H1 (cell line): ENCODE measurements around the gene ANKS1A. TPM values are rescaled to one million over a fixed set of nuclear protein-coding genes. Genes with fewer than 3 reads are reported as not detected.

Experiments
- CTCF ChIA-PET: fragments of 300-600 bp; sonication (Branson Sonifier 250); formaldehyde crosslinking; loops from one replicate; lab custom pipeline; 2021; ENCODE audit not compliant: partially characterized antibody; lab: Charles Lee
- POLR2A ChIA-PET: fragments of 300-600 bp; sonication (Branson Sonifier 250); formaldehyde crosslinking; loops from one replicate; lab custom pipeline; 2021; ENCODE audit warnings: inconsistent platforms; ENCODE audit not compliant: partially characterized antibody; lab: Charles Lee
- DNase-seq, 2 experiments: peaks; one replicate each; pipeline versions ENCODE4 v3.0.0 to v3.0.0-alpha.2; 2010 to 2022; ENCODE audit warnings: low spot score in 2 of 2, low read depth in 1 of 2, mixed read lengths in 1 of 2
- FAIRE-seq: peaks from 2 replicates; lab custom pipeline; 2011; peaks lifted over from hg19 to GRCh38; lab: Jason Lieb, UNC
- H2AFZ ChIP-seq: 2 replicates; pipeline ENCODE4 v1.8.1; 2012; ENCODE audit warnings: low read length, inconsistent platforms
- H2AK5ac ChIP-seq: 2 replicates; pipeline ENCODE4 v1.6.1; 2013; ENCODE audit warnings: low read depth, low read length
- H2BK120ac ChIP-seq: replicated peaks from 2 replicates; pipeline ENCODE3; 2013; ENCODE audit warnings: low read depth, low read length, inconsistent platforms
- H2BK12ac ChIP-seq: 2 replicates; pipeline ENCODE4 v1.6.1; 2013; ENCODE audit warnings: low read depth, low read length
- H2BK15ac ChIP-seq: 2 replicates; pipeline ENCODE4 v1.6.1; 2013; ENCODE audit warnings: low read length
- H2BK20ac ChIP-seq: 2 replicates; pipeline ENCODE4 v1.6.1; 2013; ENCODE audit warnings: low read length
- H2BK5ac ChIP-seq: 2 replicates; pipeline ENCODE4 v1.6.1; 2013; ENCODE audit warnings: low read depth, low read length
- H3K14ac ChIP-seq: 2 replicates; pipeline ENCODE4 v1.6.1; 2013; ENCODE audit warnings: inconsistent platforms; ENCODE audit not compliant: insufficient read length
- H3K18ac ChIP-seq: 2 replicates; pipeline ENCODE4 v1.6.1; 2013; ENCODE audit warnings: low read length; ENCODE audit errors: extremely low read depth
- H3K23ac ChIP-seq: 2 replicates; pipeline ENCODE4 v1.6.1; 2013; ENCODE audit warnings: inconsistent platforms; ENCODE audit not compliant: insufficient read length
- H3K23me2 ChIP-seq: 2 replicates; pipeline ENCODE4 v1.6.1; 2013; ENCODE audit warnings: low read depth, low read length
- H3K27ac ChIP-seq: 2 replicates; pipeline ENCODE4 v1.6.1; 2011; ENCODE audit warnings: low read depth, low read length, inconsistent platforms
- H3K27me3 ChIP-seq, 4 experiments: replicated peaks in 1 of 4; 1 replicate in 1 of 4; 2 replicates in 3 of 4; pipeline versions ENCODE4 v1.6.1 to v1.8.1; 2011 to 2013; ENCODE audit warnings: low read length in 3 of 4, mild to moderate bottlenecking in 3 of 4, inconsistent platforms in 2 of 4, mixed read lengths in 2 of 4, moderate library complexity in 1 of 4; ENCODE audit not compliant: control insufficient read depth in 3 of 4, insufficient read depth in 3 of 4; ENCODE audit errors: extremely low read depth in 1 of 4
- H3K36me3 ChIP-seq, 4 experiments: 2 replicates each; pipeline versions ENCODE4 v1.6.1 to v1.8.1; 2011 to 2013; ENCODE audit warnings: mild to moderate bottlenecking in 4 of 4, low read length in 3 of 4, moderate library complexity in 2 of 4, control low read depth in 1 of 4, inconsistent platforms in 1 of 4; ENCODE audit not compliant: insufficient read depth in 4 of 4, control insufficient read depth in 2 of 4
- H3K4ac ChIP-seq: replicated peaks from 2 replicates; pipeline ENCODE3; 2013; ENCODE audit warnings: low read length, low read depth, mixed read lengths, inconsistent platforms; ENCODE audit not compliant: insufficient read length
- H3K4me1 ChIP-seq, 4 experiments: replicated peaks in 1 of 4; 1 replicate in 1 of 4; 2 replicates in 3 of 4; pipeline versions ENCODE4 v1.6.1 to v1.8.1; 2011 to 2013; ENCODE audit warnings: low read length in 3 of 4, inconsistent platforms in 2 of 4, mixed read lengths in 1 of 4; ENCODE audit not compliant: insufficient read depth in 4 of 4, control insufficient read depth in 3 of 4
- H3K4me2 ChIP-seq, 2 experiments: 2 replicates each; pipeline versions ENCODE4 v1.6.1 to v1.8.1; 2011 to 2013; ENCODE audit warnings: low read depth in 2 of 2, low read length in 2 of 2, control low read depth in 1 of 2, inconsistent platforms in 1 of 2, mild to moderate bottlenecking in 1 of 2; ENCODE audit not compliant: insufficient read depth in 1 of 2
- H3K4me3 ChIP-seq, 4 experiments: fragments of 200-600, 300-600 bp in 1 of 4; sonication (generic), shearing (Covaris generic), sonication (Bioruptor Twin) in 1 of 4; 2 replicates each; pipeline versions ENCODE4 v1.5.1 to v1.8.1; 2011 to 2016; ENCODE audit warnings: low read length in 4 of 4, low read depth in 3 of 4, control low read depth in 2 of 4, inconsistent platforms in 2 of 4, mild to moderate bottlenecking in 2 of 4, mixed read lengths in 1 of 4, moderate library complexity in 1 of 4; ENCODE audit not compliant: insufficient read depth in 2 of 4; ENCODE audit errors: extremely low read depth in 1 of 4
- H3K56ac ChIP-seq: replicated peaks from 2 replicates; pipeline ENCODE3; 2013; ENCODE audit warnings: low read depth, mild to moderate bottlenecking, mixed read lengths, low read length, inconsistent platforms; ENCODE audit not compliant: insufficient read length
- H3K79me1 ChIP-seq: 2 replicates; pipeline ENCODE4 v1.6.1; 2013; ENCODE audit warnings: low read depth, low read length, control low read depth
- H3K79me2 ChIP-seq, 2 experiments: 2 replicates each; pipeline versions ENCODE4 v1.6.1 to v1.8.1; 2012 to 2013; ENCODE audit warnings: low read length in 2 of 2, mild to moderate bottlenecking in 2 of 2, inconsistent platforms in 1 of 2; ENCODE audit not compliant: insufficient read depth in 2 of 2, control insufficient read depth in 1 of 2
- H3K9ac ChIP-seq, 4 experiments: replicated peaks in 1 of 4; 1 replicate in 1 of 4; 2 replicates in 3 of 4; pipeline versions ENCODE4 v1.6.1 to v1.8.1; 2011 to 2013; ENCODE audit warnings: low read depth in 3 of 4, low read length in 3 of 4, control low read depth in 2 of 4, mild to moderate bottlenecking in 2 of 4, moderate library complexity in 2 of 4, inconsistent platforms in 1 of 4; ENCODE audit errors: extremely low read depth in 1 of 4
- H3K9me3 ChIP-seq, 2 experiments: 2 replicates each; pipeline versions ENCODE4 v1.6.1 to v1.8.1; 2012 to 2013; ENCODE audit warnings: mild to moderate bottlenecking in 2 of 2, moderate library complexity in 2 of 2, control low read depth in 1 of 2, inconsistent platforms in 1 of 2, low read depth in 1 of 2, low read length in 1 of 2, mixed read lengths in 1 of 2; ENCODE audit not compliant: insufficient read depth in 2 of 2
- H4K20me1 ChIP-seq, 2 experiments: replicated peaks in 1 of 2; 2 replicates each; pipeline versions ENCODE3 to v1.8.1; 2011 to 2013; ENCODE audit warnings: inconsistent platforms in 2 of 2, low read length in 2 of 2, mild to moderate bottlenecking in 1 of 2; ENCODE audit not compliant: insufficient read depth in 2 of 2, control insufficient read depth in 1 of 2
- H4K5ac ChIP-seq: 2 replicates; pipeline ENCODE4 v1.6.1; 2013; ENCODE audit warnings: low read length, low read depth, mixed read lengths, inconsistent platforms; ENCODE audit not compliant: insufficient read length
- H4K8ac ChIP-seq: 2 replicates; pipeline ENCODE4 v1.8.0; 2013; ENCODE audit warnings: mild to moderate bottlenecking, moderate library complexity, low read length, inconsistent platforms; ENCODE audit not compliant: insufficient read depth; ENCODE audit errors: extremely low read depth
- H4K91ac ChIP-seq: replicated peaks from 2 replicates; pipeline ENCODE3; 2013; ENCODE audit warnings: low read length, mixed read lengths, inconsistent platforms; ENCODE audit not compliant: insufficient read length
- BACH1 ChIP-seq: IDR thresholded peaks from 2 replicates; pipeline ENCODE4 v1.6.1; 2012; ENCODE audit warnings: low read length, improper control_type of control experiment
- CHD1 ChIP-seq: IDR thresholded peaks from 2 replicates; pipeline ENCODE4 v1.6.1; 2012; ENCODE audit warnings: low read depth, low read length, improper control_type of control experiment
- CTCF ChIP-seq, 3 experiments: IDR thresholded peaks; 1 replicate in 2 of 3; 2 replicates in 1 of 3; pipeline versions ENCODE4 v1.5.1 to v1.6.1; 2011; ENCODE audit warnings: low read length in 3 of 3, mild to moderate bottlenecking in 3 of 3, inconsistent platforms in 2 of 3, low read depth in 1 of 3, moderate library complexity in 1 of 3; ENCODE audit not compliant: insufficient read depth in 1 of 3; ENCODE audit errors: control extremely low read depth in 1 of 3
- EGR1 ChIP-seq: IDR thresholded peaks from 2 replicates; pipeline ENCODE4 v1.6.1; 2011; ENCODE audit warnings: low read depth, low read length, borderline replicate concordance
- EP300 ChIP-seq, 2 experiments: IDR thresholded peaks; 1 replicate in 1 of 2; 2 replicates in 1 of 2; pipeline ENCODE4 v1.6.1; 2011 to 2012; ENCODE audit warnings: low read depth in 2 of 2, low read length in 2 of 2, mild to moderate bottlenecking in 2 of 2, borderline replicate concordance in 1 of 2, inconsistent platforms in 1 of 2, moderate library complexity in 1 of 2
- GTF2F1 ChIP-seq: IDR thresholded peaks from 2 replicates; pipeline ENCODE4 v1.6.1; 2012; ENCODE audit warnings: low read depth, low read length, improper control_type of control experiment, borderline replicate concordance
- NANOG ChIP-seq: IDR thresholded peaks from 2 replicates; pipeline ENCODE4 v1.6.1; 2011; ENCODE audit warnings: low read length, low read depth, mild to moderate bottlenecking, inconsistent platforms; ENCODE audit not compliant: insufficient read depth, poor library complexity, severe bottlenecking
- POLR2A ChIP-seq, 2 experiments: IDR thresholded peaks; 1 replicate in 1 of 2; 2 replicates in 1 of 2; pipeline ENCODE4 v1.6.1; 2011; ENCODE audit warnings: low read depth in 2 of 2, low read length in 2 of 2, mild to moderate bottlenecking in 2 of 2; ENCODE audit errors: control extremely low read depth in 1 of 2
- TAF1 ChIP-seq: IDR thresholded peaks from 2 replicates; pipeline ENCODE4 v1.6.1; 2011; ENCODE audit warnings: mild to moderate bottlenecking, low read depth, low read length
- WGBS, 2 experiments: shearing (Covaris generic) in 1 of 2; methylation state at CpG; one replicate each; pipeline versions ENCODE4 v1.1.6 to v1.1.7; 2013 to 2015; ENCODE audit warnings: low lambda C conversion rate in 2 of 2, mixed read lengths in 2 of 2, inconsistent platforms in 1 of 2, low coverage in 1 of 2, missing lambda C conversion rate in 1 of 2; ENCODE audit not compliant: insufficient replicate concordance in 2 of 2, insufficient coverage in 1 of 2, insufficient read length in 1 of 2; ENCODE audit errors: extremely low coverage in 1 of 2, missing lambda C conversion rate in 1 of 2; 5-methylcytosine and 5-hydroxymethylcytosine counted together
- polyA plus RNA-seq, 7 experiments: library from polyadenylated mRNA; depleted of rRNA in 3 of 7; stranded (reverse) in 5 of 7; unstranded in 2 of 7; fragments of >200 nt in 5 of 7; fragments of 200-250 nt in 2 of 7; gene quantifications; 1 replicate in 5 of 7; 2 replicates in 1 of 7; 4 replicates in 1 of 7; pipeline versions ENCODE4 v1.2.1 to v1.2.3, GENCODE V29; 2011 to 2013; ENCODE audit warnings: missing spikeins in 2 of 7, mixed read lengths in 2 of 7
- total RNA-seq: library from RNA; stranded (reverse); fragmentation: NEBNext Ultra II Directional; extraction: Animal tissue kit (Norgen Biotek cat#: 25700); gene quantifications from 2 replicates; pipeline ENCODE4 v1.2.1, GENCODE V29; 2021

Gene ANKS1A
- total and polyA plus RNA-seq, 2 of the 8 experiments (the other 6 are each of a cell fraction or from before 2014, with no cell fraction given), result 9.8 to 30.9 TPM

- H3K36me3 ChIP-seq, result peaks cover 2 to 24% (median 4%) of the 10 kb centered on the region in 4 experiments; a peak in 6 of 8 replicates
- FAIRE-seq, result no peak
- no peak overlapping the region for H3K4me3 ChIP-seq
- no peak overlapping the region for H2BK12ac ChIP-seq
- TF ChIP-seq CHD1 (no peak), TAF1 (no peak), NANOG (no peak), POLR2A (IDR thresholded peaks at IDR 0.05; ENCODE audit: control extremely low read depth in 1 of 2, low read depth in 2 of 2, low read length in 2 of 2) (no peak), EP300 (IDR thresholded peaks at IDR 0.05; ENCODE audit: borderline replicate concordance in 1 of 2, low read depth in 2 of 2, low read length in 2 of 2) (no peak), BACH1 (no peak), GTF2F1 (no peak), CTCF (IDR thresholded peaks at IDR 0.05; ENCODE audit: control extremely low read depth in 1 of 3, insufficient read depth in 1 of 3, low read depth in 1 of 3, low read length in 3 of 3) (peak in 1 of 3 experiments; percentile 2; a peak in 1 of 4 replicates), EGR1 (no peak)
- no peaks in the 10 kb centered on the region for H3K23me2 ChIP-seq
- H4K91ac ChIP-seq, result no peak overlapping the region
- H3K27ac ChIP-seq, result no peak overlapping the region
- no peak overlapping the region for H4K8ac ChIP-seq
- no peak overlapping the region for H2BK5ac ChIP-seq
- H2AFZ ChIP-seq, result no peak overlapping the region
- H3K79me2 ChIP-seq, result no peaks in the 10 kb centered on the region
- no peak overlapping the region for H3K23ac ChIP-seq
- no peak overlapping the region for H3K18ac ChIP-seq
- H3K56ac ChIP-seq, result no peak overlapping the region
- H3K14ac ChIP-seq, result no peak overlapping the region
- no peak overlapping the region for H2BK120ac ChIP-seq
- POLR2A ChIA-PET, result interaction anchor here (1.1 kb wide), 1 partner anchor 22 kb away, joined by 3 read pairs; no protein-coding TSS in a partner anchor
- no peak overlapping the region for H2AK5ac ChIP-seq
- H3K4me2 ChIP-seq, result no peak overlapping the region
- no peak overlapping the region for H2BK15ac ChIP-seq
- H3K4ac ChIP-seq, result no peak overlapping the region
- no peaks in the 10 kb centered on the region for H3K27me3 ChIP-seq
- H3K9me3 ChIP-seq, result no peaks in the 10 kb centered on the region
- H4K5ac ChIP-seq, result no peak overlapping the region
- peaks cover 0 to 6% (median 2%) of the 10 kb centered on the region in 4 experiments; a peak in 4 of 7 replicates for H3K4me1 ChIP-seq
- 95% methylated on average over 11 of the region's 11 CpGs; no CpG with 5 or more reads in 1 of the 2 experiments for WGBS, 2 experiments
- peaks cover 0 to 5% of the 10 kb centered on the region in 2 experiments for H4K20me1 ChIP-seq
- no peak overlapping the region for H3K9ac ChIP-seq
- no peak overlapping the region for H2BK20ac ChIP-seq
- no peak for DNase-seq
- H3K79me1 ChIP-seq, result no peaks in the 10 kb centered on the region
- CTCF ChIA-PET, result interaction anchor here (0.5 to 3.2 kb wide), 7 partner anchors 9 to 394 kb away, joined by 3 to 12 read pairs (median 4); no protein-coding TSS in a partner anchor
Observed at GRCh38 chr6:34982424-34982852, 93.4 kb downstream of the ANKS1A start.
